ENCODE data around the gene RBM38.

RBM38 gene

DNA sequence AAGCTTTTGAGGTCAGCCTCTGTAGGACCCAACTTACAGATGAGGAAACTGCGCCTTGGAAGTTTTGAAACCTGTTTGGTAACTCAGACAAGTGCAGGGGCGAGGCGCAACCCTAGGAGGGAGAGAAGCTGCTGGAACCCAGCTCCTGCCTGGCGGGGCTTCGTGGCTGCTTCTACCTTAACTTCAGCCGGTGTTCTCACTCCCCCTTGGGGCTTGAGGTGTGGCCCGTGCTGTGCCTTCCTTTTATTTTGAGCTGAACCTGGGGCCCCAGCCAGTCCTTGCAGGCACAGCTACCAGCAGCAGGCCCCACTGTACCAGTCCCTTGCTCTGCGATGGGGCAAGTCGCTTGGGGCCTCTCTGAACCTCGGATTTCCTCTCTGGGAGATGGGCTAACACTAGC, 12.0 kb downstream of the RBM38 start:
- Histone ChIP-seq H3K79me2 (ENCODE audit: insufficient read depth, low read length) (peaks cover 53% of the 10 kb centered on the region), H2AFZ (ENCODE audit: low read depth, low read length, severe bottlenecking) (no peak overlapping the region), H3K27me3 (ENCODE audit: low read length) (no peaks in the 10 kb centered on the region), H4K20me1 (ENCODE audit: low read depth, low read length) (peaks cover 16% of the 10 kb centered on the region; the same call in 1 of the 2 replicates), H3K4me2 (ENCODE audit: low read depth, low read length, poor library complexity, severe bottlenecking) (no peak overlapping the region), H3K27ac (ENCODE audit: low read depth, low read length) (no peak overlapping the region), H3K9me3 (ENCODE audit: insufficient read depth, low read length) (no peaks in the 10 kb centered on the region), H3K4me3 (ENCODE audit: insufficient read depth, low read length, poor library complexity, severe bottlenecking) (no peak overlapping the region), H3K9ac (ENCODE audit: low read length) (no peak overlapping the region), H3K9me2 (replicated peaks; ENCODE audit: insufficient read depth, low read length) (no peaks in the 10 kb centered on the region), H3F3A (ENCODE audit: insufficient read depth) (peaks cover 12% of the 10 kb centered on the region; the same call in 1 of the 2 replicates), H3K36me3 (ENCODE audit: low read length) (peaks cover 21% of the 10 kb centered on the region)
- TF ChIP-seq, protein P1, sequence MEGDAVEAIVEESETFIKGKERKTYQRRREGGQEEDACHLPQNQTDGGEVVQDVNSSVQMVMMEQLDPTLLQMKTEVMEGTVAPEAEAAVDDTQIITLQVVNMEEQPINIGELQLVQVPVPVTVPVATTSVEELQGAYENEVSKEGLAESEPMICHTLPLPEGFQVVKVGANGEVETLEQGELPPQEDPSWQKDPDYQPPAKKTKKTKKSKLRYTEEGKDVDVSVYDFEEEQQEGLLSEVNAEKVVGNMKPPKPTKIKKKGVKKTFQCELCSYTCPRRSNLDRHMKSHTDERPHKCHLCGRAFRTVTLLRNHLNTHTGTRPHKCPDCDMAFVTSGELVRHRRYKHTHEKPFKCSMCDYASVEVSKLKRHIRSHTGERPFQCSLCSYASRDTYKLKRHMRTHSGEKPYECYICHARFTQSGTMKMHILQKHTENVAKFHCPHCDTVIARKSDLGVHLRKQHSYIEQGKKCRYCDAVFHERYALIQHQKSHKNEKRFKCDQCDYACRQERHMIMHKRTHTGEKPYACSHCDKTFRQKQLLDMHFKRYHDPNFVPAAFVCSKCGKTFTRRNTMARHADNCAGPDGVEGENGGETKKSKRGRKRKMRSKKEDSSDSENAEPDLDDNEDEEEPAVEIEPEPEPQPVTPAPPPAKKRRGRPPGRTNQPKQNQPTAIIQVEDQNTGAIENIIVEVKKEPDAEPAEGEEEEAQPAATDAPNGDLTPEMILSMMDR (IDR thresholded peaks at IDR 0.05; ENCODE audit: insufficient read depth, low read length, poor library complexity, severe bottlenecking): no peak

DNA sequence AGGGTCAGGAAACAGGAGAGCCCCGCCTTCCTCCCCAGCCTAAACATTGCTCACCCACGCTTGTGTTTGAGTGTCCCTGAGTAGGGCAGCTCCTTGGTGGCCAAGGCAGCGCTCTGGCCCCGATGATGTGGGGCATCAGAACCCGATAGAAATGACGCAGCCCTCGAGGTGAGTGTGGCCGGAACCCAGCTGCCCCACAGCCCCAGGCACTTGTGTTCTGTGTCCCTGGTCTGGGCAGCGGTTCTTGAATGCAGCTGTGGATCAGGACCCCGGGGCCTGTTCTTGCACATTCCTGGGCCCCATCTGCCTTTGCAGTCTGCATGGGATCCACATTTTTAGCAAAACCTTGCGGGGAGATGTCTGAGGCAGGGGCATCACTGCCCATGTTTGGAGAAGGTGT, 12.8 kb downstream of the RBM38 start:
- Histone ChIP-seq H2AFZ (ENCODE audit: low read depth, low read length, severe bottlenecking) (no peak overlapping the region), H3K27me3 (ENCODE audit: low read length) (no peaks in the 10 kb centered on the region), H3K27ac (ENCODE audit: low read depth, low read length) (no peak overlapping the region), H3F3A (ENCODE audit: insufficient read depth) (peaks cover 16% of the 10 kb centered on the region; the same call in 1 of the 2 replicates), H3K4me2 (ENCODE audit: low read depth, low read length, poor library complexity, severe bottlenecking) (no peak overlapping the region), H3K79me2 (ENCODE audit: insufficient read depth, low read length) (peaks cover 48% of the 10 kb centered on the region), H3K9ac (ENCODE audit: low read length) (no peak overlapping the region), H3K9me3 (ENCODE audit: insufficient read depth, low read length) (no peaks in the 10 kb centered on the region), H3K4me3 (ENCODE audit: insufficient read depth, low read length, poor library complexity, severe bottlenecking) (no peak overlapping the region), H3K36me3 (ENCODE audit: low read length) (peaks cover 21% of the 10 kb centered on the region), H4K20me1 (ENCODE audit: low read depth, low read length) (peaks cover 17% of the 10 kb centered on the region; the same call in 1 of the 2 replicates), H3K9me2 (replicated peaks; ENCODE audit: insufficient read depth, low read length) (no peaks in the 10 kb centered on the region)
- no peak for TF ChIP-seq EZH2phosphoT487 (conservative IDR thresholded peaks at IDR 0.05; ENCODE audit: low read length)
- TF ChIP-seq, protein P1 (IDR thresholded peaks at IDR 0.05; ENCODE audit: insufficient read depth, low read length, poor library complexity, severe bottlenecking): no peak

GRCh38 chr20:57404419-57405072, 13.3 kb downstream of the RBM38 start:
- Histone ChIP-seq H2AFZ (ENCODE audit: low read depth, low read length, severe bottlenecking) (no peak overlapping the region), H3K4me2 (ENCODE audit: low read depth, low read length, poor library complexity, severe bottlenecking) (no peak overlapping the region), H3K4me3 (ENCODE audit: insufficient read depth, low read length, poor library complexity, severe bottlenecking) (no peak overlapping the region), H3K27ac (ENCODE audit: low read depth, low read length) (no peak overlapping the region), H3K9me3 (ENCODE audit: insufficient read depth, low read length) (no peaks in the 10 kb centered on the region), H4K20me1 (ENCODE audit: low read depth, low read length) (peaks cover 17% of the 10 kb centered on the region; the same call in 1 of the 2 replicates), H3K79me2 (ENCODE audit: insufficient read depth, low read length) (peaks cover 42% of the 10 kb centered on the region), H3K27me3 (ENCODE audit: low read length) (no peaks in the 10 kb centered on the region), H3F3A (ENCODE audit: insufficient read depth) (peaks cover 18% of the 10 kb centered on the region), H3K36me3 (ENCODE audit: low read length) (peaks cover 21% of the 10 kb centered on the region), H3K9ac (ENCODE audit: low read length) (no peak overlapping the region), H3K9me2 (replicated peaks; ENCODE audit: insufficient read depth, low read length) (no peaks in the 10 kb centered on the region)
- TF ChIP-seq EZH2phosphoT487 (conservative IDR thresholded peaks at IDR 0.05; ENCODE audit: low read length): no peak

- H3K36me3 ChIP-seq (ENCODE audit: low read length): peaks cover 19% of the 10 kb centered on the region
- no peak for TF ChIP-seq EZH2phosphoT487 (conservative IDR thresholded peaks at IDR 0.05; ENCODE audit: low read length)
- TF ChIP-seq, protein P1 (IDR thresholded peaks at IDR 0.05; ENCODE audit: insufficient read depth, low read length, poor library complexity, severe bottlenecking): no peak
- no peak overlapping the region for H2AFZ ChIP-seq (ENCODE audit: low read depth, low read length, severe bottlenecking)
- peaks cover 17% of the 10 kb centered on the region; the same call in 1 of the 2 replicates for H4K20me1 ChIP-seq (ENCODE audit: low read depth, low read length)
- peaks cover 34% of the 10 kb centered on the region for H3K79me2 ChIP-seq (ENCODE audit: insufficient read depth, low read length)
- H3K27me3 ChIP-seq (ENCODE audit: low read length): no peaks in the 10 kb centered on the region
- H3K9ac ChIP-seq (ENCODE audit: low read length): no peak overlapping the region
- H3K9me2 ChIP-seq (replicated peaks; ENCODE audit: insufficient read depth, low read length): no peaks in the 10 kb centered on the region
- peaks cover 20% of the 10 kb centered on the region for H3F3A ChIP-seq (ENCODE audit: insufficient read depth)
- H3K9me3 ChIP-seq (ENCODE audit: insufficient read depth, low read length): no peaks in the 10 kb centered on the region
- H3K4me2 ChIP-seq (ENCODE audit: low read depth, low read length, poor library complexity, severe bottlenecking): no peak overlapping the region
- no peak overlapping the region for H3K27ac ChIP-seq (ENCODE audit: low read depth, low read length)
- H3K4me3 ChIP-seq (ENCODE audit: insufficient read depth, low read length, poor library complexity, severe bottlenecking): no peak overlapping the region
Observed at GRCh38 chr20:57405236-57406016, 14.2 kb downstream of the RBM38 start.
